HG03045 (cell line): ENCODE data around the gene ASTN2.

ENCODE experiments used
- ATAC-seq: cut with Tn5 transposase; IDR thresholded peaks from one replicate; pipeline ENCODE4 v1.9.1; 2021; ENCODE audit warnings: mild to moderate bottlenecking, moderate library complexity; ENCODE audit not compliant: unreplicated experiment

Gene ASTN2

GRCh38 chr9:117253261-117253660 lies 161.6 kb downstream of the ASTN2 start:
- ATAC-seq: no peak

DNA sequence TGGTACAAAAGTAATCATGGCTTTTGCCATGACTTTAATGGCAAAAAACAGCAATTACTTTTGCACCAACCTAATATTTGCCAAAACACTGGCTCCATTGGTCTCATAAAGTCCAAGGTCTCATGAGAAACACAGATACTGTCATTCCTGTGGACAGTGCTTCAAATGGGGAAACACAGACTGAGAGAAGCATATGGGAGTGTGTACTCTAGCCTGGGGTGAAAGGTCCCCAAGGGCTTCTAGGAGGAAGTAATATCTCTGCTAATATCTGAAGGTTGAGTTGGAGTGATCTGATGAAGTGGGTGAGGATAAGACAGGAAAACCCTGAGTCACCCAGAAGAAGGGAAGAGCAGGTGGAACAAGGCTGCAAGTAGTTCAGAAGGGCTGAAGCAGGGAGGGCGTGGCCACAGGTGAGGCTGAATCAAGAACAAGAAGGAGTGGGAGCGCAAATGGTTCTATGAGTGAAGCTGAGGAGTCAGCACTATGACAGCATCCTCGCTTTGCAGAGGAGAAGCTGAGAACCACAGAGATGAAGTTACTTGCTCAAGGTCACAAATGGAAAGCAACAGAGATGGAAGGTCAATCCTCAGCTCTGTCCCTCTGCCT lies 164.1 kb downstream of the ASTN2 start:
- ATAC-seq: no peak

DNA sequence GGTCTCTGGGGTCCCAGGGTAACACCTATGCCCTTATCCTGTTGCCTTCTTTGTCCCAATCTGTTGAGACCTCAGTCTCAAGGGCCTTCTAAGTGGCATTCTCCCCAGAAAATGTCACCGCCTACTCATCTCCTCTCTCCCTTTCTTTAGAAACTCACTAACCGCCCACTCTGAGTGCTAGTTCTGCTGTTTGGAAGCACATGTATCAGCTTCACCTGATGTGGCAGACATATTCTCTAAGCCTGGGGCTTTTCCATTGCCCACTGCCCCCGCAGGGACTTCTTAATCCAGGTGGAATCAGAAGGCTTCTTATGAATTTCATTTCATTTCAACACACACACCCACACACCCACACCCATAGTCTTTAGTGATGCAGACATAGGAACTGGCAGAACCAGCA lies 165.1 kb downstream of the ASTN2 start:
- no peak for ATAC-seq

GRCh38 chr9:117247266-117247665 lies 167.6 kb downstream of the ASTN2 start:
- ATAC-seq: no peak

DNA sequence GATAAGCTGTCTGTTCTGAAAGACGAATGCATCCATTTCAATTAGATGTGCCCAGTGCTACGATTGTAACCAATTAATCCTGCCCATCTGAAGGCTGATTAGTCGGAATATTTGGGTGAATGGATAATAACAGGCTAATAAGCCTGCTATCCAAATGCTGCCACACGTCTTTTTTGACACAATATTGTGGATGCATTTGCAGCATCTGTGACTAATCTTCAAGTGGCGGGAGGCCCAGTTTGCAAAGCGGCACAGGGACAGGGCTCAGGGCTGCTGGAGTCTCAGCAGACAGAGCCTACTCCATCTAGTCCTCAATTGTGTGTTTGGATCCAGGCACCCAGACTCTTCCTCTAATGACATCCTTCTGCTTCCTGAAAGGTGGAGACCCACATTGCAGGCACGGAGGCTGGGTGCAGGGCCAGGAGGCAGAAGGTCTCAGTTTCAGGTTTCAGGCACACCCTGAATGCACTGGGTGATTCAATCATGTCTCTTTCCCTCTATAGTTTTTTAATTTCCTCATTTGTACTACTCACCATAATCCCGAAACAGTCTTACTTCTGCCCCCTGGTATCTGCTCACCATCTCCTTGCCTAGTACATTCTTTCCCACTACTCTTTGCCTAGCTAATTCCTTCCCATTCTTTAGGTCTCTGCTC lies 169.6 kb downstream of the ASTN2 start:
- ATAC-seq: no peak

- ATAC-seq: no peak
Observed at GRCh38 chr9:117242082-117242481, 172.8 kb downstream of the ASTN2 start.

- no peak for ATAC-seq
Observed at GRCh38 chr9:117239428-117239827, 175.4 kb downstream of the ASTN2 start.

GRCh38 chr9:117234103-117234502 lies 180.8 kb downstream of the ASTN2 start:
- ATAC-seq: no peak

DNA sequence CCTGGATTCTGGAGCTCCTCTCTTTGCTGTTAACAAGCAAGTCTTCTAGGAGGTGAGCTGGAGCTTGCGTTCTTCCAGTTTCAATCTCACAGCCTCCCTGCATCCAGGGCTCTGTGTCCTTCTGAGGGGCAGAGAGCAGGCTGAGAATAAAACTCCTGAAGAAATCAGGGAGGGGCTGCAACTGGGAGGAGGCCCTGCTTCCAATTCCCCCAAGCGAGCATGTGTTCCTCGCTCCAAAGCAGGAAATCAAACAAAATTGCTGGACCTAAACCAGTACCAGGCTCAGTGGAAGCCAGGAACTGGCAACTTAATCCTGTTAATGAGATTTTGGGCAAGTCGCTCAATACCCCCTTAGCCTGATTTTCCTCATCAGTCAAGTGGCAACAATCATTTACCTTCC lies 181.8 kb downstream of the ASTN2 start:
- no peak for ATAC-seq

DNA sequence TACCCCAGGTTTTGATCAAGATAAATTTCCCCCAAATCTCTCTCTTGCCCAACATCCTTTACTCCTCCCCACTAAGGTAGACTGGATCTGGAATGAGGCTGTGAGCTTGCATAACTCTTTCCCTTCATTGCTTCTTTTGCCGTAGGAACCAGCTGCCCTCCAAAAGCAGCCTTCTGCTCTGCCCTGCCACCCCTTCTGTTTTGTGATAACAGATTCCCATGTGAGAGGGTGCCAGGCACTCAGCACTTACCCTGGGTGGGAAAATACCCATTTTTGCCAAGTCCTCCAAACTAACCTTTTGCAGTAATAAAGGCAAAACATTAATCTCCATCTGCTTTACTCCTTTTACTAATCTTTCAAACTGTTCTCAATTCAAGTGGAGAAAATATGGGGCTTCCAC lies 182.6 kb downstream of the ASTN2 start:
- ATAC-seq: no peak

DNA sequence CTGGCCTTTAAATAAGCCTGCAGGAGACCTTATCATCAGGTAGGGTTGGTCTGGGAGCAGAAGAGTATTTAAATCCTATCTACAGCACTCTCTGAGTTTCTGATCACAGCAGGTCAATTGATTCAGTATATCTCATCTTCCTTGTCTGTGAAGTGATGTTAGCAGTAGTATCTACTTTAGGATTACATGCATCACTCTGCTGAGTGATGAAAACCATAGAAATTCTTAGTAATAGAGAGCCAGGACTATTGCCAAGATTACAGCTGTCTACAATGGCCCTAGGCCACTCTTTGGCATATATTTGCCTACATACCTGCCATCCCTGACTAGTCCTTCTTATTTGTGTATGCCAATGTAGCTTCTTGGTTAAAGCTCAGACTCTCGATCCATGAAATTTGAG lies 183.8 kb downstream of the ASTN2 start:
- ATAC-seq: no peak

DNA sequence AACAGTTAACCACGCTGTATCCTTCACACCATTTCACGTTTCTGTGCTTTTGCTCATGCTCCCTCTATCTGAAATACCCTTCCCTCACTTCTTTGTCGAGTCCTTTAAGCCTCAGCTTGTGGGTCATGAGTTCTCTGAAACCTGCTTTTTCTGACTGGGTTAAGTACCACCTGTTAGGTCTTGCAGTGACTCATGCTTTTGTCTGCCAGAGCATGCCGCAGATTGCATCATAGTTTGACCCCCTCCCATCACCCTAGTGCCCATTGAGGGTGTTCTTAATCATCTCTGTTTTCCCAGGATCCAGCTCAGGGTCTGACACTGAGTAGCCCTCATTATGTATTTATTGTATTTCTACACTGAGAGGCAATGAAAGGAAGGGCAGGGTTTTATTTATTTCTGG lies 190.2 kb downstream of the ASTN2 start:
- ATAC-seq: no peak

GRCh38 chr9:117218951-117219350 lies 195.9 kb downstream of the ASTN2 start:
- no peak for ATAC-seq

GRCh38 chr9:117214416-117214815 lies 200.4 kb downstream of the ASTN2 start:
- ATAC-seq: no peak

DNA sequence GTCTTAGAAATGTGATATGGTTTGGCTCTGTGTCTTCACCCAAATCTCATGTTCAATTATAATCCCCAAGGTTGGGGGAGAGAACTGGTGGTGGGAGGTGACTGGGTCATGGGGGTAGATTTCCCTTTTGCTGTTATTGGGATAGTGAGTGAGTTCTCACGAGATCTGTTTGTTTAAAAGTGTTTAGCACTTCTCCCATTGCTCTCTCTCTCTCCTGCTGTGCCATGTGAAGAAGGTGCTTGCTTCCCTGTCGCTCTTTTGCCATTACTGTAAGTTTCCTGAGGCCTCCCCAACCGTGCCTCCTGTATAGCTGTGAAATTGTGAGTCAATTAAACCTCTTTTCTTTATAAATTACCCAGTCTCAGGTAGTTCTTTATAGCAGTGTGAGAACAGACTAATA lies 203.6 kb downstream of the ASTN2 start:
- ATAC-seq: no peak

DNA sequence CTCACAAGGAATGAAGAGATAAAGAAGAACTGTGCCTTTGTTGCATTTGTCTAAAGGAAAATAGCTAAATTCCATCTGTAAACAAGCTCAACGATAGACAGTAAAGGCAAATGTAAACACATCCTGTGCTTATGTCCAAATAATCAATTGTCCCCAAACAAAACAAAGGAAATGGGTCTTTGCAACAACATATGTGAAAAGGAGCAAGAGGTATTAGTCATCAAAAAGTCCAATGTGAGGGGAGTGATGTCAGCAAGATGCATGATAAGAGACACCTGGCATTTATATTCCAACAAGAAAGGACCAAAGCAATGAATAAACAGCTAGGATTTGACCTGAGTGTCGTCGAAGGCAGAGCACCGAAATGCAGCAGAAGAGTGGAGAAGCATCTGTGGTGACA lies 209.1 kb downstream of the ASTN2 start:
- ATAC-seq: no peak

DNA sequence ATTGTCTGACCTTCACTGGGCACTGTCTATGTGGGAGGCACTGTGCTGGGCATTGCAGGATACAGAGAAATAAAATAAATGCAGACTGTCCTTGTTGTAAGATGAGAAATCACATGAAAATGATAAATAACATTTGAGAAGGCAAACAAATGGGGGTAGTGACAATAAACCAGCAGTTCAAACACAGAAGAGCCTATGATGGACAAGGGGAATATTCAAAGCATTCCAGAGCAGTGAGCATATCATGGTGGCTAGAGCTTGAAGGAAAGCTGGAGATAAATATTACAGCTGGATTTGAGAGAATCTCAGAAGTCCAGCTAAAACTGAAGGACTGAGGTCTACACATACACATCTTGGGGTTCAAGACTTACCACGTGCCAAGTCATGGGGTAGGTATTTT lies 209.9 kb downstream of the ASTN2 start:
- ATAC-seq: no peak

DNA sequence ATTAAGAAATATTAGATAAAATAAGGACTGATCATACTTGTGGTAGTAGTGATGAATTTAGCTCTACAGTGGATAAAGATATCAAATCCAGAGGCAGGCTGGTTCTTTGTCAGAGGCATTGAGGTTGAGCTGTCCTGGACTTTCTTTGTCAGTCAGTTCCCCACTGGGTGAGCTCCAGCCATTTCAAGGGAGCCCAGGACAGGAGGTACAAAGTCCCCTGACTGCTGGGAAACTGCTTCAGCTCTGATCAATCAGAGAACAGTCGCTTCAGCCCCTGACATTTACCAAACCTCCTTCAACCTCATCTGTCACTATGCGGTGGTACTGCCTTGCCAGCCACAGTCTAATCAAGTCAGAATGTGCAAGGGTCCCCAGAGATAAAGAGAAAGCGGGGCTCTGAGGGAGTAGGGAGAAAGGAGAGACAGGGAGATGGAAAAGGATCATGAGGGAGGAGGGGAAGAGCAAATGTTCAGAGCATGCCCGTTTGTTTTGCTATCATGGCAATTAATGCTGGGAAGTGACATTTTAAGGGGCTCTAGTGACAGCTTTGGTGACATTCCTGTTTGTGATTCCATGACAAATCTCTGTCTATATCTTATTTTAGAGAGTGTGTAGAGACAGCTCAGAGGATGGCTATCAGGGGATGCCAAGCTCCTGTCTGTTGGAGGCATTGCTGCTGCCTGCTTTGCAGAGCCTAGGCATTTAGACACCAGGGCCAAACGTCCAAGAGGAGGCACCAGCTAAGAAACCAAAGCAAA lies 223.2 kb downstream of the ASTN2 start:
- ATAC-seq: no peak

DNA sequence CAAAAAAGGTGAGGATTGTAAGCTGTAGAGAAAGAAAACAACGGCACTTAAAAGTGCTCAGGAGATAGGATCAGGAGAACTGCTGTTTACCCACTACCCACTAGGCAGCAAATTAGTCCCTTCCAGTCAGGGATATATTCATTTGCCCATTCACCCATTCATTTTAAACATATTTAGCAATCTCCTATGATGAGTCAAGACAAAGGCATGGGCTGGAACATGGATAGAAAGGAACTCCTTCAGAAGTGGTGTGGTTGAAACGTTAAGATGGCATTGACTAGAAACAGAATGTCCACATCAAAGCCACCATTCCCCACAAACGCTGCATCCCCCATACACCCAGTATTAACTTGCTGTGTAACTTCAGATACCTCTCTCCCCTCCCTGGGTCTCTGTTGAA lies 225.7 kb downstream of the ASTN2 start:
- no peak for ATAC-seq

GRCh38 chr9:117188394-117188793 lies 226.5 kb downstream of the ASTN2 start:
- ATAC-seq: no peak

GRCh38 chr9:117187498-117187897 lies 227.4 kb downstream of the ASTN2 start:
- ATAC-seq: no peak

GRCh38 chr9:117184173-117184572 lies 230.7 kb downstream of the ASTN2 start:
- no peak for ATAC-seq
